GM12878 (cell line): Measurements from ENCODE around the gene CPA2. TPM values are rescaled to one million over a fixed set of nuclear protein-coding genes. Genes with fewer than 3 reads are reported as not detected.

ENCODE experiments used
- ATAC-seq: fragments of 200-7000 bp; cut with Tn5 transposase; 3 replicates; pipeline ENCODE4 v1.9.1; 2020; ENCODE audit warnings: mild to moderate bottlenecking, moderate library complexity
- BruUV-seq: library from RNA; stranded (reverse); fragments of 400-500 nt; replicated peaks from 2 replicates; lab custom pipeline; 2021; lab: Mats Ljungman, UMichigan
- CTCF ChIA-PET: fragments of 300-600 bp; sonication (Branson Sonifier 250); formaldehyde crosslinking; extraction: SDS; loops from one replicate; lab custom pipeline; 2021; ENCODE audit warnings: inconsistent platforms; lab: Yijun Ruan, JAX
- POLR2A ChIA-PET: fragments of 350-600 bp; formaldehyde crosslinking; extraction: SDS; loops from one replicate; lab custom pipeline; 2021; ENCODE audit warnings: inconsistent platforms; lab: Charles Lee
- RAD21 ChIA-PET: fragments of 300-600 bp; sonication (Branson Sonifier 250); formaldehyde crosslinking; loops from one replicate; lab custom pipeline; 2023; ENCODE audit warnings: antibody characterized with exemption; ENCODE audit not compliant: unreplicated experiment; lab: Charles Lee
- SMC1A ChIA-PET: fragments of 300-600 bp; sonication (Branson Sonifier 250); formaldehyde crosslinking; loops from one replicate; lab custom pipeline; 2023; ENCODE audit not compliant: unreplicated experiment, uncharacterized antibody; lab: Charles Lee
- DNase-seq: peaks from one replicate; pipeline ENCODE4 v3.0.0-alpha.2; 2011; ENCODE audit warnings: low read depth, low spot score
- FAIRE-seq: peaks from 3 replicates; lab custom pipeline; 2011; peaks lifted over from hg19 to GRCh38; lab: Jason Lieb, UNC
- H2AFZ ChIP-seq: 2 replicates; pipeline ENCODE4 v1.6.0; 2011; ENCODE audit warnings: low read depth, low read length, control low read depth; ENCODE audit not compliant: control insufficient read depth
- H3K27ac ChIP-seq: 2 replicates; pipeline ENCODE4 v1.5.1; 2011; ENCODE audit warnings: control low read depth; ENCODE audit not compliant: control insufficient read depth, insufficient read depth
- H3K27me3 ChIP-seq, 2 experiments: replicated peaks in 1 of 2; 2 replicates each; pipeline versions ENCODE4 v1.6.0 to v1.6.1; 2011; ENCODE audit warnings: low read length in 1 of 2; ENCODE audit not compliant: control insufficient read depth in 2 of 2, insufficient read depth in 2 of 2
- H3K36me3 ChIP-seq, 2 experiments: 2 replicates each; pipeline ENCODE4 v1.5.1; 2011; ENCODE audit warnings: low read length in 1 of 2; ENCODE audit not compliant: control insufficient read depth in 2 of 2, insufficient read depth in 2 of 2
- H3K4me1 ChIP-seq: 2 replicates; pipeline ENCODE4 v1.6.1; 2011; ENCODE audit warnings: mild to moderate bottlenecking, low read length, moderate library complexity, mixed read lengths; ENCODE audit not compliant: control insufficient read depth, insufficient read depth
- H3K4me2 ChIP-seq: 2 replicates; pipeline ENCODE4 v1.6.0; 2011; ENCODE audit warnings: control low read depth; ENCODE audit not compliant: control insufficient read depth, insufficient read depth
- H3K4me3 ChIP-seq: fragments of 200-600 bp; sonication (generic); 2 replicates; pipeline ENCODE4 v1.5.1; 2016
- H3K79me2 ChIP-seq: 2 replicates; pipeline ENCODE4 v1.6.0; 2011; ENCODE audit warnings: low read length; ENCODE audit not compliant: control insufficient read depth, insufficient read depth
- H3K9ac ChIP-seq: 2 replicates; pipeline ENCODE4 v1.8.0; 2011; ENCODE audit warnings: low read length, control low read depth, mixed read lengths; ENCODE audit not compliant: control insufficient read depth, insufficient read depth
- H3K9me3 ChIP-seq: replicated peaks from 3 replicates; pipeline ENCODE4 v1.5.1; 2011; ENCODE audit warnings: mild to moderate bottlenecking, low read length; ENCODE audit not compliant: control insufficient read depth, insufficient read depth
- H4K20me1 ChIP-seq: 2 replicates; pipeline ENCODE4 v1.6.0; 2011; ENCODE audit not compliant: control insufficient read depth, insufficient read depth
- CBX5 ChIP-seq: sonication (generic); IDR thresholded peaks from 2 replicates; pipeline ENCODE4 v1.6.1; 2016; ENCODE audit warnings: low read depth, moderate library complexity, mild to moderate bottlenecking, inconsistent platforms
- GABPA ChIP-seq: IDR thresholded peaks from 2 replicates; pipeline ENCODE4 v1.6.1; 2014; ENCODE audit warnings: antibody characterized with exemption, low read depth, mild to moderate bottlenecking, inconsistent platforms
- IKZF1 ChIP-seq: fragments of 450-650 bp; conservative IDR thresholded peaks from 2 replicates; pipeline ENCODE4 v1.6.1; 2017; ENCODE audit warnings: antibody characterized with exemption, mild to moderate bottlenecking
- NR2F1 ChIP-seq: fragments of 450-650 bp; conservative IDR thresholded peaks from 2 replicates; pipeline ENCODE4 v1.6.1; 2017; ENCODE audit warnings: mild to moderate bottlenecking
- RUNX3 ChIP-seq: IDR thresholded peaks from 2 replicates; pipeline ENCODE4 v1.6.1; 2012; ENCODE audit warnings: low read length, inconsistent platforms
- SMAD5 ChIP-seq: IDR thresholded peaks from 2 replicates; pipeline ENCODE4 v1.6.1; 2016; ENCODE audit warnings: antibody characterized with exemption, low read depth
- SP1 ChIP-seq: IDR thresholded peaks from one replicate; pipeline ENCODE4 v1.6.1; 2011; ENCODE audit warnings: low read depth, low read length
- ZNF622 ChIP-seq: fragments of 450-650 bp; IDR thresholded peaks from 2 replicates; pipeline ENCODE4 v1.6.1; 2017; ENCODE audit warnings: mild to moderate bottlenecking, inconsistent platforms
- WGBS: methylation state at CpG from one replicate; pipeline ENCODE4 v1.1.6; 2016; ENCODE audit warnings: low lambda C conversion rate; ENCODE audit not compliant: insufficient replicate concordance, insufficient coverage; ENCODE audit errors: missing lambda C conversion rate; 5-methylcytosine and 5-hydroxymethylcytosine counted together
- in situ Hi-C: fragments of 300-500 bp; cut with MboI; formaldehyde crosslinking; loops from 9 replicates; pipeline ENCODE4 v1.14.3; 2018; ENCODE audit warnings: mixed read lengths
- intact Hi-C: fragments of 100-400 bp; cut with micrococcal nuclease; formaldehyde crosslinking; loops from one replicate; pipeline ENCODE4 v1.14.2; 2022; ENCODE audit not compliant: unreplicated experiment
- polyA plus RNA-seq, 11 experiments: library from polyadenylated mRNA; depleted of rRNA in 4 of 11; unstranded in 6 of 11; stranded (reverse) in 5 of 11; fragments of >200 nt; fragmentation: Nextera tagmentation in 4 of 11; fragmentation: Illumina TruSeq in 1 of 11; extraction: Ambion mirVana in 4 of 11; extraction: Trizol in 1 of 11; gene quantifications; 1 replicate in 1 of 11; 2 replicates in 10 of 11; pipeline versions ENCODE4 v1.2.1 to v1.2.3, GENCODE V29; 2011 to 2016; ENCODE audit warnings: inconsistent platforms in 2 of 11, missing spikeins in 2 of 11, low read depth in 1 of 11
- total RNA-seq, 4 experiments: library from RNA; depleted of rRNA in 3 of 4; stranded (reverse); fragments of >200 nt in 3 of 4; fragmentation: Illumina TruSeq in 1 of 4; extraction: Trizol in 1 of 4; gene quantifications; 2 replicates each; pipeline versions ENCODE4 v1.2.1 to v1.2.3, GENCODE V29; 2013 to 2021
- TF ChIP-seq, protein P1 (sequence below), 3 experiments: IDR thresholded peaks in 2 of 3; conservative IDR thresholded peaks in 1 of 3; 2 replicates each; pipeline ENCODE4 v1.5.1; 2011; ENCODE audit warnings: low read depth in 3 of 3, low read length in 3 of 3, mild to moderate bottlenecking in 3 of 3, control low read depth in 2 of 3, moderate library complexity in 2 of 3, inconsistent platforms in 1 of 3, mixed read lengths in 1 of 3; ENCODE audit not compliant: control insufficient read depth in 2 of 3, insufficient read depth in 1 of 3; ENCODE audit errors: extremely low read depth in 1 of 3
- TF ChIP-seq, protein P2 (sequence below): IDR thresholded peaks from 2 replicates; pipeline ENCODE4 v1.6.1; 2011; ENCODE audit warnings: low read depth, low read length, improper control_type of control experiment, borderline replicate concordance
- TF ChIP-seq, protein P3 (sequence below): IDR thresholded peaks from 2 replicates; pipeline ENCODE4 v1.6.1; 2012; ENCODE audit warnings: mild to moderate bottlenecking, low read depth, low read length

CPA2 gene
- total and polyA plus RNA-seq, 10 of the 15 experiments (the other 5 are each of a cell fraction or from before 2014, with no cell fraction given), result 0.04 to 1.9 TPM; not detected in 8

DNA sequence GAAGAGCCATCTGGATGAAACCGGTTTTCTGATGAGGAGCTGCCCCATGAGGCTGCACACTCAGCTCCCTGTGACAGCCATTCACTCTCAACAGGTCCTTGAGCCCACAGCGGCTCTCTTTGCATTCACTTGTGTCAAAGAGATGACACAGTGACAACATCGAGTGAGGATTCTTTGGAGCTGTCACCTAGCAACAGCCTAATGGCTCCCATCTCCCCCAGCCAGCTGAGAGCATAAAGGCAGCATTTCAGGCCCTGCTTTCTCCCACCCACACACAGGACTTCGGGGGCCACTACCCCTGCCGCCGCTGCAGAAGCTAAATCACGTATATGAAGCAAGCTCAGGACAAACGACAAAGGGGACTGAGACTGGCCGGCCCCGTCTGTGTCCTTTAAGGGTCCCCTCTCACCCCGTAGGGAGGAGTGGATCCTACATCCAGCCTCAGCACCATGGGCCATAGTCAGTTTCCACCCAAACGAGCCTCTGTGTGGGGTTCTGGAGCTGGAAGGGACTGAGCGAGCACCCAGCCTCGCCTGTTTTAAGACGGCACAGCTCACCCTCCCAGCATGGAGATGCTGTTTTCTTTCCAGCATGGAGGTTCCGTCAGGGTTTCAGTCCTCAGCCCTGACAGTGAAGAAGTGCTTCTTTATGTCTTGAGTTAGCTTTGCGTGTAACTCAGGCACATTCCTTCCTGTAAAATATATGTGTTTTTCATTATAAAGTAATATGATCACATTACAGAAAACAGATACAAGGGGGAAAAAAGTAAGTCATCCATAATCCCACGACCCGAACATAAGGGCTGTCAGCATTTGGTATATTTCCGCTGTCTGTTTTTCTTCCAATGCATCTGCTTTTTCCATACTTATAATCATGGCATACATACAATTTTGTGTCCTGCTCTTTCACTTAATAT, 31.2 kb downstream of the CPA2 start:
- WGBS, result 71% methylated on average over 20 of the region's 20 CpGs

More for the DNA sequence above, 31.2 kb downstream of the CPA2 start:
- H3K27me3 ChIP-seq, result no peaks in the 10 kb centered on the region
- no peaks in the 10 kb centered on the region for H3K36me3 ChIP-seq
- in situ Hi-C loops, result no loop called here
- no peak for DNase-seq
- BruUV-seq, result no TSS peak
- ChIA-PET SMC1A (interaction anchor here (2.0 kb wide), 1 partner anchor 12 kb away, joined by 6 read pairs; no protein-coding TSS in a partner anchor), RAD21 (no interaction called here), CTCF (no interaction called here)
- H3K27ac ChIP-seq, result no peak overlapping the region
- FAIRE-seq, result no peak
- ATAC-seq, result no peak
- H2AFZ ChIP-seq, result no peak overlapping the region
- no peaks in the 10 kb centered on the region for H4K20me1 ChIP-seq
- intact Hi-C loops, result no loop called here
- H3K4me2 ChIP-seq, result no peak overlapping the region
- H3K4me1 ChIP-seq, result no peaks in the 10 kb centered on the region
- H3K9ac ChIP-seq, result no peak overlapping the region
- no peak overlapping the region for H3K4me3 ChIP-seq
- no peaks in the 10 kb centered on the region; the same call in 2 of the 3 replicates for H3K9me3 ChIP-seq
- no peak for TF ChIP-seq ZNF622
- no peak for TF ChIP-seq CBX5
- TF ChIP-seq SMAD5, result no peak
- TF ChIP-seq GABPA, result no peak
- no peak for TF ChIP-seq NR2F1
- TF ChIP-seq, protein P1, sequence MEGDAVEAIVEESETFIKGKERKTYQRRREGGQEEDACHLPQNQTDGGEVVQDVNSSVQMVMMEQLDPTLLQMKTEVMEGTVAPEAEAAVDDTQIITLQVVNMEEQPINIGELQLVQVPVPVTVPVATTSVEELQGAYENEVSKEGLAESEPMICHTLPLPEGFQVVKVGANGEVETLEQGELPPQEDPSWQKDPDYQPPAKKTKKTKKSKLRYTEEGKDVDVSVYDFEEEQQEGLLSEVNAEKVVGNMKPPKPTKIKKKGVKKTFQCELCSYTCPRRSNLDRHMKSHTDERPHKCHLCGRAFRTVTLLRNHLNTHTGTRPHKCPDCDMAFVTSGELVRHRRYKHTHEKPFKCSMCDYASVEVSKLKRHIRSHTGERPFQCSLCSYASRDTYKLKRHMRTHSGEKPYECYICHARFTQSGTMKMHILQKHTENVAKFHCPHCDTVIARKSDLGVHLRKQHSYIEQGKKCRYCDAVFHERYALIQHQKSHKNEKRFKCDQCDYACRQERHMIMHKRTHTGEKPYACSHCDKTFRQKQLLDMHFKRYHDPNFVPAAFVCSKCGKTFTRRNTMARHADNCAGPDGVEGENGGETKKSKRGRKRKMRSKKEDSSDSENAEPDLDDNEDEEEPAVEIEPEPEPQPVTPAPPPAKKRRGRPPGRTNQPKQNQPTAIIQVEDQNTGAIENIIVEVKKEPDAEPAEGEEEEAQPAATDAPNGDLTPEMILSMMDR (IDR thresholded peaks at IDR 0.05 in 2 of 3, conservative IDR thresholded peaks at IDR 0.05 in 1 of 3; ENCODE audit: control insufficient read depth in 2 of 3, extremely low read depth in 1 of 3, insufficient read depth in 1 of 3, low read depth in 3 of 3, low read length in 3 of 3), result no peak
- no peak for TF ChIP-seq IKZF1
- TF ChIP-seq, protein P2, sequence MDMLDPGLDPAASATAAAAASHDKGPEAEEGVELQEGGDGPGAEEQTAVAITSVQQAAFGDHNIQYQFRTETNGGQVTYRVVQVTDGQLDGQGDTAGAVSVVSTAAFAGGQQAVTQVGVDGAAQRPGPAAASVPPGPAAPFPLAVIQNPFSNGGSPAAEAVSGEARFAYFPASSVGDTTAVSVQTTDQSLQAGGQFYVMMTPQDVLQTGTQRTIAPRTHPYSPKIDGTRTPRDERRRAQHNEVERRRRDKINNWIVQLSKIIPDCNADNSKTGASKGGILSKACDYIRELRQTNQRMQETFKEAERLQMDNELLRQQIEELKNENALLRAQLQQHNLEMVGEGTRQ, result no peak
- no peak for TF ChIP-seq RUNX3
- TF ChIP-seq, protein P3, sequence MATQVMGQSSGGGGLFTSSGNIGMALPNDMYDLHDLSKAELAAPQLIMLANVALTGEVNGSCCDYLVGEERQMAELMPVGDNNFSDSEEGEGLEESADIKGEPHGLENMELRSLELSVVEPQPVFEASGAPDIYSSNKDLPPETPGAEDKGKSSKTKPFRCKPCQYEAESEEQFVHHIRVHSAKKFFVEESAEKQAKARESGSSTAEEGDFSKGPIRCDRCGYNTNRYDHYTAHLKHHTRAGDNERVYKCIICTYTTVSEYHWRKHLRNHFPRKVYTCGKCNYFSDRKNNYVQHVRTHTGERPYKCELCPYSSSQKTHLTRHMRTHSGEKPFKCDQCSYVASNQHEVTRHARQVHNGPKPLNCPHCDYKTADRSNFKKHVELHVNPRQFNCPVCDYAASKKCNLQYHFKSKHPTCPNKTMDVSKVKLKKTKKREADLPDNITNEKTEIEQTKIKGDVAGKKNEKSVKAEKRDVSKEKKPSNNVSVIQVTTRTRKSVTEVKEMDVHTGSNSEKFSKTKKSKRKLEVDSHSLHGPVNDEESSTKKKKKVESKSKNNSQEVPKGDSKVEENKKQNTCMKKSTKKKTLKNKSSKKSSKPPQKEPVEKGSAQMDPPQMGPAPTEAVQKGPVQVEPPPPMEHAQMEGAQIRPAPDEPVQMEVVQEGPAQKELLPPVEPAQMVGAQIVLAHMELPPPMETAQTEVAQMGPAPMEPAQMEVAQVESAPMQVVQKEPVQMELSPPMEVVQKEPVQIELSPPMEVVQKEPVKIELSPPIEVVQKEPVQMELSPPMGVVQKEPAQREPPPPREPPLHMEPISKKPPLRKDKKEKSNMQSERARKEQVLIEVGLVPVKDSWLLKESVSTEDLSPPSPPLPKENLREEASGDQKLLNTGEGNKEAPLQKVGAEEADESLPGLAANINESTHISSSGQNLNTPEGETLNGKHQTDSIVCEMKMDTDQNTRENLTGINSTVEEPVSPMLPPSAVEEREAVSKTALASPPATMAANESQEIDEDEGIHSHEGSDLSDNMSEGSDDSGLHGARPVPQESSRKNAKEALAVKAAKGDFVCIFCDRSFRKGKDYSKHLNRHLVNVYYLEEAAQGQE, result no peak
- TF ChIP-seq SP1, result no peak
- TF ChIP-seq, all 136 proteins: peak for 0
- no peaks in the 10 kb centered on the region for H3K79me2 ChIP-seq
- POLR2A ChIA-PET, result no interaction called here
